Measurements from ENCODE around the gene RPL31. TPM values are rescaled to one million over a fixed set of nuclear protein-coding genes. Genes with fewer than 3 reads are reported as not detected.

RPL31 gene
- total RNA-seq, 3 donors from 2014 or later, result 1,654 to 2,512 (median 1,741) TPM

DNA sequence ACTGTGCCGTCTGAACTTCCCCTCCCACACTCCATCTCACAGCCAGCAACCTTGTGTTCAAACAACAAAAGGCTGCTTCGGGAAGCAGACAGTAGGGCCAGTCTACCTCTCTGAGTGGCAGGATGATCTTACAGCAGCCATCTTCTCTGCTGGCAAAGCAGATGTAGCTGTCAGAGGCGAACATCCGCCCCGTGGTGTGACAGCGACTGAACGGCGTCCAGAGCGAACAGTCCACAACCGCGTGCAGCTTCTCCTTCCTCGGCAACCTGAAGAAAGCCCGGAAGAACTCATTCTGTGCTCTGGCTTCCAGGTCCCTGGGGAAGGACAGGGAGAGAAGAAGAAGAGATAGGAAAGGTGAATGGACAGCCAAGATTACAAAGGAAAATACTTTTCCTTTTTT, 38.0 kb downstream of the RPL31 start:
- H3K27ac ChIP-seq, result peak overlapping the region in 1 of 2 donors; percentile 4
- no peaks in the 10 kb centered on the region for H3K4me1 ChIP-seq
- no peak for DNase-seq (ENCODE audit: low spot score in 2 of 2)
- intact Hi-C loops (cut with DNase I; ENCODE audit: low total_unique reads), result no loop called here
- TF ChIP-seq POLR2A (IDR thresholded peaks at IDR 0.05), result no peak
- no peak for TF ChIP-seq POLR2AphosphoS5 (IDR thresholded peaks at IDR 0.05)
- TF ChIP-seq, protein P1, sequence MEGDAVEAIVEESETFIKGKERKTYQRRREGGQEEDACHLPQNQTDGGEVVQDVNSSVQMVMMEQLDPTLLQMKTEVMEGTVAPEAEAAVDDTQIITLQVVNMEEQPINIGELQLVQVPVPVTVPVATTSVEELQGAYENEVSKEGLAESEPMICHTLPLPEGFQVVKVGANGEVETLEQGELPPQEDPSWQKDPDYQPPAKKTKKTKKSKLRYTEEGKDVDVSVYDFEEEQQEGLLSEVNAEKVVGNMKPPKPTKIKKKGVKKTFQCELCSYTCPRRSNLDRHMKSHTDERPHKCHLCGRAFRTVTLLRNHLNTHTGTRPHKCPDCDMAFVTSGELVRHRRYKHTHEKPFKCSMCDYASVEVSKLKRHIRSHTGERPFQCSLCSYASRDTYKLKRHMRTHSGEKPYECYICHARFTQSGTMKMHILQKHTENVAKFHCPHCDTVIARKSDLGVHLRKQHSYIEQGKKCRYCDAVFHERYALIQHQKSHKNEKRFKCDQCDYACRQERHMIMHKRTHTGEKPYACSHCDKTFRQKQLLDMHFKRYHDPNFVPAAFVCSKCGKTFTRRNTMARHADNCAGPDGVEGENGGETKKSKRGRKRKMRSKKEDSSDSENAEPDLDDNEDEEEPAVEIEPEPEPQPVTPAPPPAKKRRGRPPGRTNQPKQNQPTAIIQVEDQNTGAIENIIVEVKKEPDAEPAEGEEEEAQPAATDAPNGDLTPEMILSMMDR (IDR thresholded peaks at IDR 0.05), result no peak
- H3K9me3 ChIP-seq, result no peaks in the 10 kb centered on the region
- H3K4me3 ChIP-seq, result no peak overlapping the region
- H3K36me3 ChIP-seq, result peaks cover 6% of the 10 kb centered on the region
- no peaks in the 10 kb centered on the region for H3K27me3 ChIP-seq

GRCh38 chr2:101040761-101041160, 38.7 kb downstream of the RPL31 start:
- Histone ChIP-seq H3K4me1 (no peaks in the 10 kb centered on the region), H3K27me3 (no peaks in the 10 kb centered on the region), H3K27ac (no peak overlapping the region), H3K4me3 (no peak overlapping the region), H3K36me3 (peaks cover 2% of the 10 kb centered on the region), H3K9me3 (no peaks in the 10 kb centered on the region)
- no peak for DNase-seq (ENCODE audit: low spot score in 2 of 2)
- intact Hi-C loops (cut with DNase I; ENCODE audit: low total_unique reads), result no loop called here
- TF ChIP-seq POLR2AphosphoS5 (IDR thresholded peaks at IDR 0.05), result no peak
- no peak for TF ChIP-seq POLR2A (IDR thresholded peaks at IDR 0.05)
- TF ChIP-seq, protein P1 (IDR thresholded peaks at IDR 0.05), result no peak

- TF ChIP-seq POLR2A (IDR thresholded peaks at IDR 0.05), result no peak
- TF ChIP-seq, protein P1 (IDR thresholded peaks at IDR 0.05), result no peak
- no peak for TF ChIP-seq POLR2AphosphoS5 (IDR thresholded peaks at IDR 0.05)
- Histone ChIP-seq H3K4me1 (no peaks in the 10 kb centered on the region), H3K36me3 (no peaks in the 10 kb centered on the region), H3K27ac (no peak overlapping the region), H3K9me3 (no peaks in the 10 kb centered on the region), H3K27me3 (no peaks in the 10 kb centered on the region), H3K4me3 (no peak overlapping the region)
- intact Hi-C loops (cut with DNase I; ENCODE audit: low total_unique reads), result no loop called here
- no peak for DNase-seq (ENCODE audit: low spot score in 2 of 2)
Measured at GRCh38 chr2:101041413-101041812, 39.3 kb downstream of the RPL31 start.

DNA sequence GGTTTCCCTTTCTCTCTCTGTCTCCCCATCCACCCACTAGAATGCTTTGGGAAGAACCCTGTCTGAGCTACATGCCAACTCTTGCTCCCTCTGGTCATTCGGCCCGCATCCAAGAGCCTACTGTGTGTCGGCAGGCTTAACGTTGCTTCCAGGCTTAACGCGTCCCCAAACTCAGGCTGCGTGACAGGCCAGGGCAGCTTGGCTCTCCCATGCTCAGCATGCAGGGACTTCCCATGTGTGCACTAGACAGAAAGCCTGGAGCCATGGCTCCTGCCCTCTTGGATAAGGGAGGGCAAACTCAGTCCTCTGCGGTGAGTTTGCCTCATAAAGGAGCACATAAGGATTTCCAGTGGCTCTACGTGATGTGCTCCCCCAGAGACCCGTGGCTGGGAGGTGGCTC, 43.2 kb downstream of the RPL31 start:
- no peaks in the 10 kb centered on the region for H3K9me3 ChIP-seq
- no peak for TF ChIP-seq POLR2A (IDR thresholded peaks at IDR 0.05)
- no peaks in the 10 kb centered on the region for H3K36me3 ChIP-seq
- H3K4me3 ChIP-seq, result no peak overlapping the region
- H3K27ac ChIP-seq, result no peak overlapping the region
- peaks cover 0 to 8% of the 10 kb centered on the region in 2 donors for H3K4me1 ChIP-seq
- H3K27me3 ChIP-seq, result no peaks in the 10 kb centered on the region
- intact Hi-C loops (cut with DNase I; ENCODE audit: low total_unique reads), result no loop called here
- DNase-seq (ENCODE audit: low spot score in 2 of 2), result no peak

- intact Hi-C loops (cut with DNase I; ENCODE audit: low total_unique reads), result no loop called here
- H3K36me3 ChIP-seq, result no peaks in the 10 kb centered on the region
- H3K4me3 ChIP-seq, result no peak overlapping the region
- no peaks in the 10 kb centered on the region for H3K27me3 ChIP-seq
- H3K27ac ChIP-seq, result peak overlapping the region; percentile 72 to 73
- no peaks in the 10 kb centered on the region for H3K9me3 ChIP-seq
- DNase-seq (ENCODE audit: low spot score in 2 of 2), result peak; percentile 72 to 76
- TF ChIP-seq, protein P1 (IDR thresholded peaks at IDR 0.05), result no peak
- no peak for TF ChIP-seq POLR2A (IDR thresholded peaks at IDR 0.05)
- TF ChIP-seq POLR2AphosphoS5 (IDR thresholded peaks at IDR 0.05), result peak in 1 of 3 donors; percentile 46
- H3K4me1 ChIP-seq, result peaks cover 0 to 8% of the 10 kb centered on the region in 2 donors
Measured at GRCh38 chr2:101047075-101047766, 45.1 kb downstream of the RPL31 start.

All from breast epithelium (tissue), 4 donors.